Liver (tissue), 3 donors: Measurements from ENCODE around the gene TMEM79.

Source experiments
- FOXA1 ChIP-seq: IDR thresholded peaks from 2 replicates; pipeline ENCODE4 v1.6.1; 2016; ENCODE audit warnings: antibody characterized with exemption
- JUND ChIP-seq, 2 donors: IDR thresholded peaks; 2 replicates each; pipeline ENCODE4 v1.6.1; 2016; ENCODE audit warnings: antibody characterized with exemption in 2 of 2
- RAD21 ChIP-seq, 2 donors: IDR thresholded peaks; 2 replicates each; pipeline ENCODE4 v1.6.1; 2016; ENCODE audit warnings: antibody characterized with exemption in 2 of 2, mild to moderate bottlenecking in 2 of 2
- RXRA ChIP-seq, 2 donors: IDR thresholded peaks; 2 replicates each; pipeline ENCODE4 v1.6.1; 2017 to 2018; ENCODE audit warnings: antibody characterized with exemption in 2 of 2, mild to moderate bottlenecking in 1 of 2
- TAF1 ChIP-seq: conservative IDR thresholded peaks from 2 replicates; pipeline ENCODE4 v1.6.1; 2016; ENCODE audit warnings: antibody characterized with exemption, mild to moderate bottlenecking
- YY1 ChIP-seq: IDR thresholded peaks from 2 replicates; pipeline ENCODE4 v1.6.1; 2016; ENCODE audit warnings: antibody characterized with exemption, mild to moderate bottlenecking
- TF ChIP-seq, protein P1 (sequence below): fragments of 150-350 bp; IDR thresholded peaks from 2 replicates; pipeline ENCODE4 v1.5.1; 2017; ENCODE audit warnings: improper control_type of control experiment, low read depth, low read length; ENCODE audit not compliant: missing input control
- TF ChIP-seq, protein P2 (sequence below): IDR thresholded peaks from 2 replicates; pipeline ENCODE4 v1.6.1; 2016; ENCODE audit warnings: antibody characterized with exemption
- TF ChIP-seq, protein P3 (sequence below): IDR thresholded peaks from 2 replicates; pipeline ENCODE4 v1.6.1; 2016; ENCODE audit warnings: antibody characterized with exemption
- donor health status: healthy.
- donor health status: healthy.

DNA sequence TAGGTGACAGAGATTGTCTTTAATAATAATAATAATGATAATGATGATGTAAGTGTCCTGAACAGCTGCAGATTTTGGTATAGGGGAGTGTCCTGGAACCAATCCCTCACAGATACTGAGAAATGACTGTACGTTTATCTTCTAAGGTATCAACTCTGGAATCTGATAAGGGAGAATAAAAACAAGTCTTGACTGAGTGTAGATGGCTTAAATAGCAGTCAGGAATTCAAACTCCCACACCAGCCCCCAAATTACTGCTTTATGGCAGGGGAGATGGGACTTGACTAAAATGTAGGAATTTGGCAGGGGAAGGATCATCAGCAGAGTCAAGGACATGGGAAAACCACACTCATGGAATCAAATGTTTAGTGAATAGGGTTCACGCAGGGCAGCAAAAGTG is 21.1 kb downstream of the TMEM79 start:
- TF ChIP-seq, protein P1, sequence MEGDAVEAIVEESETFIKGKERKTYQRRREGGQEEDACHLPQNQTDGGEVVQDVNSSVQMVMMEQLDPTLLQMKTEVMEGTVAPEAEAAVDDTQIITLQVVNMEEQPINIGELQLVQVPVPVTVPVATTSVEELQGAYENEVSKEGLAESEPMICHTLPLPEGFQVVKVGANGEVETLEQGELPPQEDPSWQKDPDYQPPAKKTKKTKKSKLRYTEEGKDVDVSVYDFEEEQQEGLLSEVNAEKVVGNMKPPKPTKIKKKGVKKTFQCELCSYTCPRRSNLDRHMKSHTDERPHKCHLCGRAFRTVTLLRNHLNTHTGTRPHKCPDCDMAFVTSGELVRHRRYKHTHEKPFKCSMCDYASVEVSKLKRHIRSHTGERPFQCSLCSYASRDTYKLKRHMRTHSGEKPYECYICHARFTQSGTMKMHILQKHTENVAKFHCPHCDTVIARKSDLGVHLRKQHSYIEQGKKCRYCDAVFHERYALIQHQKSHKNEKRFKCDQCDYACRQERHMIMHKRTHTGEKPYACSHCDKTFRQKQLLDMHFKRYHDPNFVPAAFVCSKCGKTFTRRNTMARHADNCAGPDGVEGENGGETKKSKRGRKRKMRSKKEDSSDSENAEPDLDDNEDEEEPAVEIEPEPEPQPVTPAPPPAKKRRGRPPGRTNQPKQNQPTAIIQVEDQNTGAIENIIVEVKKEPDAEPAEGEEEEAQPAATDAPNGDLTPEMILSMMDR = no peak
- TF ChIP-seq FOXA1 = no peak
- TF ChIP-seq, protein P2, sequence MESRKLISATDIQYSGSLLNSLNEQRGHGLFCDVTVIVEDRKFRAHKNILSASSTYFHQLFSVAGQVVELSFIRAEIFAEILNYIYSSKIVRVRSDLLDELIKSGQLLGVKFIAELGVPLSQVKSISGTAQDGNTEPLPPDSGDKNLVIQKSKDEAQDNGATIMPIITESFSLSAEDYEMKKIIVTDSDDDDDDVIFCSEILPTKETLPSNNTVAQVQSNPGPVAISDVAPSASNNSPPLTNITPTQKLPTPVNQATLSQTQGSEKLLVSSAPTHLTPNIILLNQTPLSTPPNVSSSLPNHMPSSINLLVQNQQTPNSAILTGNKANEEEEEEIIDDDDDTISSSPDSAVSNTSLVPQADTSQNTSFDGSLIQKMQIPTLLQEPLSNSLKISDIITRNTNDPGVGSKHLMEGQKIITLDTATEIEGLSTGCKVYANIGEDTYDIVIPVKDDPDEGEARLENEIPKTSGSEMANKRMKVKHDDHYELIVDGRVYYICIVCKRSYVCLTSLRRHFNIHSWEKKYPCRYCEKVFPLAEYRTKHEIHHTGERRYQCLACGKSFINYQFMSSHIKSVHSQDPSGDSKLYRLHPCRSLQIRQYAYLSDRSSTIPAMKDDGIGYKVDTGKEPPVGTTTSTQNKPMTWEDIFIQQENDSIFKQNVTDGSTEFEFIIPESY = no peak
- TF ChIP-seq YY1 = no peak
- no peak for TF ChIP-seq RXRA (IDR thresholded peaks at IDR 0.05)
- no peak for TF ChIP-seq TAF1
- no peak for TF ChIP-seq RAD21 (IDR thresholded peaks at IDR 0.05)
- TF ChIP-seq, protein P3, sequence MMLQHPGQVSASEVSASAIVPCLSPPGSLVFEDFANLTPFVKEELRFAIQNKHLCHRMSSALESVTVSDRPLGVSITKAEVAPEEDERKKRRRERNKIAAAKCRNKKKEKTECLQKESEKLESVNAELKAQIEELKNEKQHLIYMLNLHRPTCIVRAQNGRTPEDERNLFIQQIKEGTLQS = no peak
- no peak for TF ChIP-seq JUND (IDR thresholded peaks at IDR 0.05)
